NT2/D1 (cell line): ENCODE data around the gene SLC28A2.

ENCODE experiments used
- YY1 ChIP-seq: IDR thresholded peaks from 2 replicates; pipeline ENCODE4 v1.6.1; 2011; ENCODE audit not compliant: insufficient read length, insufficient read depth
- ZNF274 ChIP-seq: IDR thresholded peaks from 2 replicates; pipeline ENCODE4 v1.6.1; 2011; ENCODE audit warnings: mild to moderate bottlenecking, low read depth, low read length

DNA sequence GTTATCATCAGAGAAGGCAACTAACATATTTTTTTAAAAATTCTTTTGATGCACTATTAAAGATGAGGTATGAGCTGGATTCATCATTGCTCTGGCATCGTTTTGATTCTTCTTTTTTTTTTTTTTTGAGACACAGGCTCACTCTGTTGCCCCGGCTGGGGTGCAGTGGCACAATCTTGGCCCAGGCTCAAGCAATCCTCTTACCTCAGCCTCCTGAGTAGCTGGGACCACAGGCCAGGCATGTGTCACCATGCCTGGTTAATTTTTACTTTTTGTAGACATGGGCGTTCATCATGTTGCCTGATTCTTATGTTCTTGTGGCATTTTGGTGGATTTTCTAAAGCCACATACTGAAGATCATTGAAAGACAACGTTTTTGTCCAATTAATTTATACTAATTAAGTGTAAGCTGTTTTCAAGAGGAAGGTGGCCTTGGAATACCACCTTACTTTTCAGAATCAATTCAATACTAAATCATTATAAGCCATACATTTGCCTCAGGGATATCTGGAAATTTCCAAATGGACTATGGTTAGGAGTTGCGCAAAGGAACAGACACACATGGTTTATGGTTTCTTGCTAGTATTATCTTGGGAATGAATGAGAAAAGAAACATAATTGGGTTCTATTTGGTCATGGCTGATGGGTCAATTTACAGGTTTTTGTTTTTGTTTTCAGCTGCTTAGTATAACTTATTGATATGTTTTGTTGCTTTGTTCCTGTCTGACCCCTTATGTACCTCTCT, 22.8 kb downstream of the SLC28A2 start:
- no peak for TF ChIP-seq YY1
- no peak for TF ChIP-seq ZNF274
